Stimulated activated CD4-positive, alpha-beta T cell treated with anti-CD3 and anti-CD28 coated beads, Interleukin-12 subunit alpha, Interleukin-12 subunit beta, amount 100 ng/mL, for 48 hours (primary cell): ENCODE measurements around the gene ROBO1.

ENCODE experiments used
- DNase-seq, 3 donors: peaks; one replicate each; pipeline ENCODE4 v3.0.0-alpha.2; 2020; ENCODE audit warnings: low read depth in 2 of 3, low spot score in 1 of 3

ROBO1 gene

DNA sequence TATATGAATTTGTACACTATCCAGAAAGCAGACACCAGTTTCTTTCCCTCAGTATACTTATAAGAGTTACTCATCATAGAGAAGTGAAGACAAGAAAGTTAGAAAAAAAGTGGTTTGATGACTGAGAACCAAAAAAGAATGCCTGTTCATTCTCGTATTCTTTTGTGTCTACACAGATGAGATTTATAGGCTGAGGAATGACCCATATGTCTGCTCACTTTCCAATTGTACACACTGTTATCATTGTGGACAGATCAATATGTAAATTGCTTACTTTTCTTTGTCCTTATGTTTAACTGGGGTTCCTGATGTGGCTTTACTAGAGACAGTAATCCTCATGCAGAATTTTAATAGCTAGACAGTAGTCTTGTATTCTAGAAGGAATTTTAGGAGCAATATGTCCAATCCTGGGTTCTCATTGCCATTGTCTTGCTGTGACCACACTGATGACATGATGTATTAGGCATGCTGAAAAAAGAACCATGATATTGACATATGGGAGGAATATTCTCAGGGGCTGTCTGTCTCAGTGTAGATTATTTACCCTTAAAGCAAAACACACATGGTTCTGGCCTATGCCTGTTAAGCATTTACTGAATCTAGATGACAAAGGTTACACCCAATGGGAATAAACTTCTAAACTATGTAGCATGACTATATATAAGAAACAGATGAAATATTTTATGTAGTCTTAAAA is 669.7 kb downstream of the ROBO1 start:
- DNase-seq: no peak

DNA sequence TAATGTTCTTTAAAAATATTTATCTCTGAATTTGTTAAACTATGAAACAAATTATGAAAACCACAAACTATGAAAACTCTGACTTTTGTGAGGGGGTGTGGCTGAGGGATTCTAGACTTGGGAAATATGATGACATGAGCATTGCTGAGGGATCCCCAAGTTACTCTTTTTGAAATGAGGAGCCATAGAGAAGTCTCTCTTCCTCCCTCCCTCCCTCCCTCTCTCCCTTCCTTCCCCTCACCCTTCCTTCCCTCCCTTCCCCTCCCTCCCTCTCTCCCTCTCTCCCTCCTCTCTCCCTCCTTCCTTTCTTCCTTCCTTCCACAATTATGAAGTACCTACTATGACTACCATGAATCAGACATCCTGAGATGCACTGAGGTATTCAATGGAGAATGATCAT is 673.1 kb downstream of the ROBO1 start:
- DNase-seq: no peak

- DNase-seq: peak in 1 of 3 donors; percentile 8
Measured at GRCh38 chr3:79086514-79086913, 681.3 kb downstream of the ROBO1 start.

DNA sequence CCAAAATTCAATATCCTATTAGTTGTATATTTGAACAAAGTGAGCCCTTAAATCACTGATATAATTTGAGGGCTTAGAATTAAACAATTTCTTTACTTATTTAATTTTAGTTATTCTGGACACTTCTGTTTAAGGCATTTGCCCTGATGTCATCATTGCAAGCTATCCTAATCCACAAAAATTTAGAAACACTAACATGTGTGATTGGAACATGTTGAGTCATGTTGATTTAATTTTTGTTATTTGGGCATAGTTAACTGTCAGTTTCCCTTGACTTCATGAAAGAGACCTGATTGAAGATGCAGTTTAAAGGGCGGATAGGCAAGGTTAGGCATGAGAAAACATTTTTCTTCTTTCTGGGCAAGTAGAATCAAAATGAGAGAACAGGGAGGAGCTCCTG is 682.6 kb downstream of the ROBO1 start:
- DNase-seq: no peak

- DNase-seq: no peak
Measured at GRCh38 chr3:79081335-79081734, 686.5 kb downstream of the ROBO1 start.

DNA sequence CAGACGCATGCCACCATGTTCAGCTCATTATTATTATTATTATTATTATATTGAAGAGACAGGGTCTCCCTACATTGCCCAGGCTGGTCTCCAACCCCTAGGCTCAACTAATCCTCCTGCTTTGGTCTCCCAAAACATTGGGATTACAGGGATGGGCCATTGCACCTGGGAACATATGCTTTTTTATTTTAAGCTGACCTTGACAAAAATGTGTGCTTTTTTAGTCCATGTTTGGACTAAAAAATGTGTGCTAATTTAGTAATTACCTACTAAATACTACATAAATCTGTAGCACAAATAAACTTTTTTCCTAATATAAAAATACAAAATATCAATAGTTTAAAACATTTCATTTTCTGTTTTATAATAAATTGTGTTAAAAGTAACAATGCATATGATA is 693.2 kb downstream of the ROBO1 start:
- DNase-seq: no peak

DNA sequence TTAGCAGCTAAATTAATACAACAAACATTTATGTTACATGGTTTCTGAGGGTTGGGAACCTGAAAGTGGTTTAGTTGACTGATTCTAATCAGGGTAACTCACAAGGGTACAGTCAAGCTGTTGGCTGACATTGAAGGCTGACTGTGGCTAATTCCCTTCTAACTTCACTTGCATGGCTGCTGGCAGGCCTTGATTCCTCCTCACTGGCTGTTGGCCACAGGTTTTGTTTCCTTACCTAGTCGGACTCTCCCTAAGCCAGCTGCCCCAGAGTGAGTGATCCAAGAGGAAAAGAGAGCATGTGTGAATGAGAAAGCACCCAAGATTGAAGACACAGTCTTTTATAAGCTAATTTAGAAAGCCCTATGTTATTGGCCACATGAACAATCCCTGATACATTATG is 700.1 kb downstream of the ROBO1 start:
- no peak for DNase-seq

- DNase-seq: no peak
Measured at GRCh38 chr3:79066481-79066880, 701.3 kb downstream of the ROBO1 start.

DNA sequence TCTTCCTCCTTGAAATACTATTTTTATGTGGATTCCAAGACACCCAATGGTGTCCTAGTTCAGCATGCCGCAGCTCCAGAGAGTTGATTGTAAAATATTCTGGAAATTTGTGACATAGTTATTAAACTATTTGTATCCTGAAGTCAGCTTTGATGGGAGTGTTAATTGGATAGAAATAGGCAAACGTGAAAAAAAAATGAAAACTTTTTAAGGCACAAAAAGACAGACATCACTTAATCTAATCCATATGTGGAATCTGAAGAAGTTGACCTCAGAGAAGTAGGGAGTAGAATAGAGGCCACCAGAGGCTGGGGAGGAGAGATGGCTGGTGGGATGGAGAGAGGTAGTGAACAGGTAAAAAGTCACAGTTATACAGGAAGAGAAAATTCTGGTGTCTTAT is 704.2 kb downstream of the ROBO1 start:
- DNase-seq: no peak

- no peak for DNase-seq
Measured at GRCh38 chr3:79057756-79058155, 710.0 kb downstream of the ROBO1 start.

GRCh38 chr3:79056498-79056897 is 711.3 kb downstream of the ROBO1 start:
- no peak for DNase-seq

DNA sequence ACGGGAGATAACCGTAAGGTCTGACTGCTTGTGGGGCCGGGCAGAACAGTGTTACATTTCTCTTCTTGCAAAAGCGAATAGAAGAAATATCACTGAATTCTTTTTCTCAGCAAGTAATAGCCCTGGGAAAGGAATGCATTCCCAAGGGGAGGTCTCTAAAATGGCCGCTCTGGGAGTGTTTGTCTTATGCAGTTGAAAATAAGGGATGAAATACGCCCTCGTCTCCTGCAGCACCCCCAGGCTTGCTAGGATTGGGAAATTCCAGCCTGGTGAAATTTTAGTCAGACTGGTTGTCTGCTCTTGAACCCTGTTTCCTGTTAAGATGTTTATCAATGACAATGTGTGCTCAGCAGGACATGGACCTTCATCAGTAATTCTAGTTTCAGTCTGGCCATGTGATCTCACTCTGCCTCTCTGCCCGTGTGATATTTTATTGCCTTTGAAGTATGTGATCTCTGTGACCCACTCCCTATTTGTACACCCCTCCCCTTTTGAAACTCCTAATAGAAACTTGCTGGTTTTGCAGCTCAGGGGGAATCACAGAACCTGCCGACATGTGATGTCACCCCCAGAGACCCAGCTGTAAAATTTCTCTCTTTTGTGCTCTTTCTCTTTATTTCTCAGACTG is 715.6 kb downstream of the ROBO1 start:
- DNase-seq: no peak

- no peak for DNase-seq
Measured at GRCh38 chr3:79047581-79047980, 720.2 kb downstream of the ROBO1 start.

DNA sequence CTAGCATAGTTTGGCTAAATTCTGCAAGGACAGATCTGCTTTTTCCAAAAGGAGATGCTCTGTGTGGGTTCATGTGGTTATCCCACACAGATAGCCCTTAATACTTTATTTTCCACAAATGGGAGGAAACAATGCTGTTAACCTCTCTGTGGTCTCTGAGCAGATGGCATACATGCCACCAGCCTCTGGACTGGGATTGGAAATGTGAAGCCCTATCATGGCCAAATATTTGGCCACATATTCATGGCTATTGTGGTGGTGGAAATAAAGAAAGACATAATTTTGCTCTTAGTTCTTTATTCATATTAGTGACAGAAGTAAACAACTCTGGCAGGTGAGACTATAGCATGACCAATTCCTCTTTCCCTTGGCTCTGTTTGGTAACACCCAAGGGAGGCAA is 726.2 kb downstream of the ROBO1 start:
- DNase-seq: no peak

- no peak for DNase-seq
Measured at GRCh38 chr3:79040701-79041100, 727.1 kb downstream of the ROBO1 start.

- DNase-seq: no peak
Measured at GRCh38 chr3:79040091-79040490, 727.7 kb downstream of the ROBO1 start.

- DNase-seq: no peak
Measured at GRCh38 chr3:79039192-79039591, 728.6 kb downstream of the ROBO1 start.

- no peak for DNase-seq
Measured at GRCh38 chr3:79038636-79039035, 729.2 kb downstream of the ROBO1 start.

DNA sequence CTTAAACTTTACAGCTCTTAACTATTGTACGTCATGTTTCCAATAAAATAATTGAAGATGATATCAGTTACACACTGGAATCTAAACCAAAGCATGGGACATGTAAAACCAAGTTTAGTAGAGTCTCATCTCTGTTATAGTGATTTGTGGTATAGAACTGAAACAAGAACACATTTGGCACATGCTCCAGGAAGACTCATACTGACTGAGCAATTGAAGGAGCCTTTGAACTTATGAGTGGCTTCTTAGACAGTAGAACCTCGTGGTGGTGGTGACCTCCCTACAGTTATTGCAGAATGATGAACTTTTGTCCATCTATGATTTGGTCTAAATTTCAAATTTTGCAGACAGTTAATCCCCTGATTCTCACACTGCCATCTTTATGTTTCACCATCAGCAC is 729.7 kb downstream of the ROBO1 start:
- no peak for DNase-seq

- no peak for DNase-seq
Measured at GRCh38 chr3:79032686-79033318, 735.0 kb downstream of the ROBO1 start.

GRCh38 chr3:79030157-79030556 is 737.6 kb downstream of the ROBO1 start:
- DNase-seq: no peak

- DNase-seq: no peak
Measured at GRCh38 chr3:79028916-79029315, 738.9 kb downstream of the ROBO1 start.

DNA sequence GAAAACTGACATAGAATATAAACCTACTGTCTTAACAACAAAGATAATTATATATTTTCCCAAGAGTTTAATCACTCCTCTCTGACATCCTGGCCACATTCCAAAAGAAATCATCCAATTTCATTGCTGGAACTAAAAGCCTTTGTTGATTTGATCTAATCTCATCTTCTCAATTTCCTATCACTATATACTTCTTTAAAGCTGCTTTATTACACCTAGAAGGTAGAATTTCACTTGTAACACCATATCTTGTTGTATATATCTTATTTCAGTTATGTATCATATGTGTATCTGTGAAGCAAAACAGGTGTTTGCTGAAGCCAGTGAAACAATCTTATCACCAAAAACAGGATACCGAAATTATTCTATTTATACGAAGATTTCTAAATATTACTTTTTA is 740.2 kb downstream of the ROBO1 start:
- no peak for DNase-seq
